GM23248 (cell line): ENCODE results near the gene TBCCD1. TPM values are rescaled to one million over a fixed set of nuclear protein-coding genes. Genes with fewer than 3 reads are reported as not detected.

Experiments used
- DNase-seq: peaks from one replicate; pipeline ENCODE4 v3.0.0-alpha.2; 2015
- H2AFZ ChIP-seq: fragments of 200-600 bp; sonication (generic); 2 replicates; pipeline ENCODE4 v1.6.1; 2016; ENCODE audit warnings: antibody characterized with exemption
- H3F3A ChIP-seq: fragments of 200-600 bp; sonication (generic); 2 replicates; pipeline ENCODE4 v1.6.1; 2016; ENCODE audit warnings: mild to moderate bottlenecking, antibody characterized with exemption, mixed run types; ENCODE audit not compliant: insufficient read depth
- H3K27ac ChIP-seq: fragments of 200-600 bp; sonication (generic); 2 replicates; pipeline ENCODE4 v1.5.1; 2016; ENCODE audit warnings: mild to moderate bottlenecking
- H3K27me3 ChIP-seq: fragments of 200-600 bp; sonication (generic); replicated peaks from 2 replicates; pipeline ENCODE4 v1.6.1; 2016; ENCODE audit warnings: mild to moderate bottlenecking; ENCODE audit not compliant: insufficient read depth
- H3K36me3 ChIP-seq: fragments of 200-600 bp; sonication (generic); 2 replicates; pipeline ENCODE4 v1.6.1; 2016; ENCODE audit warnings: low read depth, mild to moderate bottlenecking
- H3K4me1 ChIP-seq: fragments of 200-600 bp; sonication (generic); 2 replicates; pipeline ENCODE4 v1.6.1; 2016; ENCODE audit warnings: mild to moderate bottlenecking; ENCODE audit not compliant: insufficient read depth
- H3K4me2 ChIP-seq: fragments of 200-600 bp; sonication (generic); one replicate; pipeline ENCODE4 v1.6.1; 2016; ENCODE audit warnings: mild to moderate bottlenecking; ENCODE audit not compliant: unreplicated experiment
- H3K4me3 ChIP-seq: fragments of 200-600 bp; sonication (generic); 2 replicates; pipeline ENCODE4 v1.5.1; 2016; ENCODE audit warnings: mild to moderate bottlenecking
- H3K79me2 ChIP-seq: fragments of 200-600 bp; sonication (generic); 2 replicates; pipeline ENCODE4 v1.6.1; 2016; ENCODE audit warnings: mild to moderate bottlenecking; ENCODE audit not compliant: insufficient read depth
- H3K9ac ChIP-seq: fragments of 200-600 bp; sonication (generic); 2 replicates; pipeline ENCODE4 v1.6.1; 2016; ENCODE audit warnings: mild to moderate bottlenecking
- H3K9me2 ChIP-seq: fragments of 200-600 bp; sonication (generic); 2 replicates; pipeline ENCODE4 v1.6.1; 2016; ENCODE audit warnings: mixed run types, mild to moderate bottlenecking, moderate library complexity; ENCODE audit not compliant: insufficient read depth
- H3K9me3 ChIP-seq: fragments of 200-600 bp; sonication (generic); one replicate; pipeline ENCODE4 v1.6.1; 2017; ENCODE audit warnings: low read depth
- H4K20me1 ChIP-seq: fragments of 200-600 bp; sonication (generic); 2 replicates; pipeline ENCODE4 v1.6.0; 2016; ENCODE audit not compliant: insufficient read depth
- EZH2 ChIP-seq: fragments of 200-600 bp; sonication (generic); IDR thresholded peaks from 2 replicates; pipeline ENCODE4 v1.6.1; 2018; ENCODE audit warnings: antibody characterized with exemption, mild to moderate bottlenecking; ENCODE audit not compliant: insufficient read depth, poor library complexity, severe bottlenecking
- EZH2phosphoT487 ChIP-seq: fragments of 200-600 bp; sonication (generic); IDR thresholded peaks from 2 replicates; pipeline ENCODE4 v1.6.1; 2018; ENCODE audit warnings: antibody characterized with exemption, moderate library complexity, mild to moderate bottlenecking, low read depth; ENCODE audit not compliant: insufficient read depth
- WGBS, 2 experiments: methylation state at CpG; one replicate each; pipeline ENCODE4 v1.1.6; 2015 to 2017; ENCODE audit warnings: low lambda C conversion rate in 2 of 2, low coverage in 1 of 2; ENCODE audit errors: missing lambda C conversion rate in 2 of 2; 5-methylcytosine and 5-hydroxymethylcytosine counted together
- in situ Hi-C: fragments of 300-500 bp; cut with MboI; formaldehyde crosslinking; loops from 2 replicates; pipeline ENCODE4 v1.15.0; 2020
- polyA plus RNA-seq: library from polyadenylated mRNA; unstranded; fragments of >200 nt; fragmentation: Nextera tagmentation; extraction: Ambion mirVana; gene quantifications from 2 replicates; pipeline ENCODE4 v1.2.1, GENCODE V29; 2016
- total RNA-seq: library from RNA; depleted of rRNA; stranded (reverse); fragments of >200 nt; shearing (Covaris generic); gene quantifications from 2 replicates; pipeline ENCODE4 v1.2.3, GENCODE V29; 2014

Gene TBCCD1
- total and polyA plus RNA-seq, 2 experiments from 2014 or later = 14.6 to 15.6 TPM

GRCh38 chr3:186609247-186609868 lies 42.2 kb upstream of the TBCCD1 start:
- Histone ChIP-seq H4K20me1 (no peaks in the 10 kb centered on the region), H3K9ac (no peak overlapping the region), H3K4me2 (no peak overlapping the region), H3K27me3 (peaks cover 20% of the 10 kb centered on the region), H3K4me3 (no peak overlapping the region), H3K9me3 (no peaks in the 10 kb centered on the region), H3K9me2 (no peaks in the 10 kb centered on the region), H3F3A (no peaks in the 10 kb centered on the region), H3K36me3 (no peaks in the 10 kb centered on the region), H3K4me1 (no peaks in the 10 kb centered on the region), H3K79me2 (no peaks in the 10 kb centered on the region), H3K27ac (no peak overlapping the region), H2AFZ (no peak overlapping the region)
- TF ChIP-seq EZH2 (no peak), EZH2phosphoT487 (no peak)
- in situ Hi-C loops = loop anchor here (25.0 kb wide), 1 partner anchor 1103 kb away; the partner anchor contains the start of gene RTP2
- DNase-seq = peak; percentile 29
- WGBS, 2 experiments = 73 to 74% methylated on average over 8 of the region's 8 CpGs

- Histone ChIP-seq H3K9me3 (no peaks in the 10 kb centered on the region), H2AFZ (no peak overlapping the region), H3K4me3 (no peak overlapping the region), H3K27me3 (peaks cover 14% of the 10 kb centered on the region), H3K27ac (no peak overlapping the region), H3F3A (no peaks in the 10 kb centered on the region), H3K9me2 (no peaks in the 10 kb centered on the region), H3K36me3 (no peaks in the 10 kb centered on the region), H3K9ac (no peak overlapping the region), H3K4me2 (no peak overlapping the region), H3K4me1 (no peaks in the 10 kb centered on the region), H3K79me2 (no peaks in the 10 kb centered on the region), H4K20me1 (no peaks in the 10 kb centered on the region)
- DNase-seq = no peak
- in situ Hi-C loops = loop anchor here (25.0 kb wide), 1 partner anchor 1104 kb away; the partner anchor contains the start of gene RTP2
- 40 to 48% methylated on average over 2 of the region's 2 CpGs for WGBS, 2 experiments
- no peak for TF ChIP-seq EZH2
- no peak for TF ChIP-seq EZH2phosphoT487
Measured at GRCh38 chr3:186608624-186609215, 41.6 kb upstream of the TBCCD1 start.

- H4K20me1 ChIP-seq = no peaks in the 10 kb centered on the region
- H2AFZ ChIP-seq = no peak overlapping the region
- H3K4me2 ChIP-seq = no peak overlapping the region
- H3K9ac ChIP-seq = no peak overlapping the region
- H3F3A ChIP-seq = no peaks in the 10 kb centered on the region
- no peak for DNase-seq
- in situ Hi-C loops = loop anchor here (25.0 kb wide), 1 partner anchor 1106 kb away; the partner anchor contains the start of gene RTP2
- no peaks in the 10 kb centered on the region for H3K36me3 ChIP-seq
- H3K4me3 ChIP-seq = no peak overlapping the region
- no peaks in the 10 kb centered on the region for H3K4me1 ChIP-seq
- TF ChIP-seq EZH2 (no peak), EZH2phosphoT487 (no peak)
- no peaks in the 10 kb centered on the region for H3K79me2 ChIP-seq
- no peaks in the 10 kb centered on the region for H3K9me3 ChIP-seq
- WGBS, 2 experiments = 50 to 54% methylated on average over 5 of the region's 5 CpGs
- no peaks in the 10 kb centered on the region for H3K9me2 ChIP-seq
- no peak overlapping the region for H3K27ac ChIP-seq
- peaks cover 14% of the 10 kb centered on the region; the same call in 1 of the 2 replicates for H3K27me3 ChIP-seq
Measured at GRCh38 chr3:186605561-186606545, 38.7 kb upstream of the TBCCD1 start.

- no peaks in the 10 kb centered on the region for H3K79me2 ChIP-seq
- DNase-seq = no peak
- no peak overlapping the region for H3K4me3 ChIP-seq
- H3K9ac ChIP-seq = no peak overlapping the region
- no peaks in the 10 kb centered on the region for H4K20me1 ChIP-seq
- H3K4me2 ChIP-seq = no peak overlapping the region
- no peaks in the 10 kb centered on the region for H3K36me3 ChIP-seq
- TF ChIP-seq EZH2 (no peak), EZH2phosphoT487 (no peak)
- in situ Hi-C loops = loop anchor here (25.0 kb wide), 1 partner anchor 1107 kb away; the partner anchor contains the start of gene RTP2
- H3K27me3 ChIP-seq = peaks cover 14% of the 10 kb centered on the region; the same call in 1 of the 2 replicates
- no peaks in the 10 kb centered on the region for H3K4me1 ChIP-seq
- H3K9me2 ChIP-seq = no peaks in the 10 kb centered on the region
- H2AFZ ChIP-seq = no peak overlapping the region
- no peak overlapping the region for H3K27ac ChIP-seq
- no peaks in the 10 kb centered on the region for H3K9me3 ChIP-seq
- H3F3A ChIP-seq = no peaks in the 10 kb centered on the region
Measured at GRCh38 chr3:186605078-186605477, 37.9 kb upstream of the TBCCD1 start.
